Measurements from ENCODE around the gene PATZ1.
A peak's percentile ranks its signal among the peaks of the same experiment; 100 is the strongest.

Gene PATZ1

DNA sequence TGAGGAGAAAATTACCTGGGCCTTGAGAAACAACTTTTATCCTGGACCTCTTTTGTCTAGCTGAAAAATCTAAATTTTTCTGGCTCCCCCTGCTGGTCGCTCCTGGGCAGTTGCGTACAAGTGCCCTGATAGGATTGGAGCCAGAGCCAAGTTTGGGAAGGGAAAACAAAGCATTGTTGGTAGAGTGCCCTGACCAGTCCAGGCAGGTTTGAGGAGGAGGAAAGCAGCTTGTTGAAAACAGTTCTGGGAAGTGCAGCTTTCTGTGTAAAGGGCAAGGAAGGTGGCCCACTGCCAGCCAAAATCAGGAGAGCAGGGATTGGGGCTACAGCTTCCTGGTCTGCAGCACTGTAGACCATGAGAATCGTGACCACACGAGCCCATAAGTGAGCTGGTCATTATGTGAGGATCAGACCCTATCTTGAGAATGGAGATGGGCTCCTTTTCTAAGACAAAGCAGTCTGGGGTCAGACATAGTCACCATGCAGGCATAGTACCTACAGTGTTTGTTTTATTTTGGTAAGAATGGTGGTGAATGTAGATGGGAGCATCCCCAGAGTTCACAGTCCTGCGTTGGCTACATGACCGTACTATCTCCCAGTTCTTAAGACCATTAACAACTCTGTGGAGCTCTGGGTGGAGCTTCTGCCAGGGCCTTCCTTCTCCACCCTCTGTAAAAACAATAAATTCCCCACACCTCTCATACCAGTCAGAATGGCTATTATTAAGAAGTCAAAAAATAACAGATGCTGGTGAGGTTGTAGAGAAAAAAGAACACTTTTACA lies 32.6 kb downstream of the PATZ1 start:
- peak; percentile 31 for DNase-seq

- DNase-seq, result no peak
These were observed 38.0 kb downstream of the PATZ1 start for GRCh38 chr22:31308181-31308580.

- DNase-seq, result no peak
These were observed 41.0 kb downstream of the PATZ1 start for GRCh38 chr22:31305194-31305593.

DNA sequence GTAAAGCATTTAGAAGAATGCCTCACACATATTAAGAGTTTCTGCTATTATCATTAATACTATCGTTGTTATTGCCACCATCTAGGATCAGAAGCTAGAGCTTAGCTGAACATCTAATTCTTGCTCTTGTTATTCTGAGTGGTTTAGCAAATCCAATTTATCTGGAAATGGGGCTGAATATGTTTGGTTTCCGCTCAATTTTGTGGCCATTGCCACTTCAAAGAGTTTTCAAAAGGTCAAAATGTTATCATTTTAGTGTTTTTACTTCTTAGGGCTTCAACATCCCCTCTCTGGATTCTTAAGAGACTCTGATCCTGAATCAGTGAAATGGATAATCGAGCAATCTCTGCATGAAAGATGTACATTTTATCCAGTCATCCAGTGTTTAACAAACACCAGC lies 43.6 kb downstream of the PATZ1 start:
- DNase-seq, result no peak

- DNase-seq, result no peak
These were observed 44.1 kb downstream of the PATZ1 start for GRCh38 chr22:31302006-31302405.

- no peak for DNase-seq
These were observed 45.2 kb downstream of the PATZ1 start for GRCh38 chr22:31300896-31301295.

GRCh38 chr22:31295831-31296657 lies 50.1 kb downstream of the PATZ1 start:
- DNase-seq, result peak; percentile 53

DNA sequence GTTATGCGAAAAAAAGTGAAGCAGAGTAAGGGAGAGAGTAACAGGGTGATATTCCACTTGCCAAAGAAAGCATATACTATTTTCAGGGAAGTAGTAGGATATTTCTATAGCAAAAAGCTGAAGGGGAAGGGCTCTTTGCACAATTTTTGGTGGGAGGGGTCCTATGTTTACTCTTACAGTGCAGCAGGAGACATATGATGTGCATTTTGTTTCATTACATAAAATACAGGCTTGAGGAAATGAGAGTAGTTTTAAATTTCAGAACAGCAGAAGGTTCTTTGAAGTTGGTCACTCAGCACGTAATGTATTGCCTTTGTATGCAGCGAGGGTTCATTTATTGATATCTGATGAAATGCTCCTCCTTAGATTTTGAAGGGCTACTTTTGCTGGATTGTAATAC lies 50.8 kb downstream of the PATZ1 start:
- no peak for DNase-seq

GRCh38 chr22:31292236-31292989 lies 53.7 kb downstream of the PATZ1 start, which contains the start of gene PIK3IP1:
TSS of gene PIK3IP1 (minus strand) at chr22:31292488. CDS start at chr22:31292344, 144 bp downstream.
- DNase-seq, result peak; percentile 83

DNA sequence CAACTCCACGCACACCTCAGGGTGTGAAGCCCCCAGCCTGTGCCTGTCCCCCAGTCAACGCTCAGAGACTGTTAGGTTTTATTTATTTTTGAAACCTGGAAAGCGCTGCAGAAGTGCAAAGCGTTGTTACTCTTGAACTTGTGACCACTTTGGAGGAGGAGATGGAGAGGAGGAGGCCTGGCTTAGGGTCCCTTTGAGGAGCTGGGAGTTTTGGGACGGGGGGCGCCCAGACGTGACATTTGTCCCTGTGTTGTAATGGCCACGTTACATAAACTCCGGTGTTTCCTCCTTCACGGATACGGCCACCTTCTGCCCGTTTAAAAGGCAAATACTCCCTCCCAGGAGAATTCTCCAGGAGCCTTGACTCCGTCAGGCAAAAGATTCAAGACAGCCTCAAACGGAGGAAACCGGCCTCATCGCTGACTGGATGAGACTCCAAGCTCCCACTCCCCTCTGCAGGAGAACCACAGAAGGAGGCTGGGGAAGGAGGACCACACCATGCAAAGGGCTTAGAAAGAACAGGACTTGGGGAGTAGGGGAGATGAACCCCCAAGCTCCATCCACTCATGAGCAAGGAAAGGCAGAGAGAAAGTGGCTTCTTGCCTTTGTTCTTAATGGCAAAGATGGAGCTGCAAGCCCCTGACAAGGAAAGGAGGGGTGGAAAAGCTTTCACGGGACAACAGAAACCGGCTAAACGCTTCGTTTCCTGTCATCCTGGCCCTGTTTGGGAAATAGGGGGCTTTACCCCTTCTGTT lies 54.5 kb downstream of the PATZ1 start:
- no peak for DNase-seq

DNA sequence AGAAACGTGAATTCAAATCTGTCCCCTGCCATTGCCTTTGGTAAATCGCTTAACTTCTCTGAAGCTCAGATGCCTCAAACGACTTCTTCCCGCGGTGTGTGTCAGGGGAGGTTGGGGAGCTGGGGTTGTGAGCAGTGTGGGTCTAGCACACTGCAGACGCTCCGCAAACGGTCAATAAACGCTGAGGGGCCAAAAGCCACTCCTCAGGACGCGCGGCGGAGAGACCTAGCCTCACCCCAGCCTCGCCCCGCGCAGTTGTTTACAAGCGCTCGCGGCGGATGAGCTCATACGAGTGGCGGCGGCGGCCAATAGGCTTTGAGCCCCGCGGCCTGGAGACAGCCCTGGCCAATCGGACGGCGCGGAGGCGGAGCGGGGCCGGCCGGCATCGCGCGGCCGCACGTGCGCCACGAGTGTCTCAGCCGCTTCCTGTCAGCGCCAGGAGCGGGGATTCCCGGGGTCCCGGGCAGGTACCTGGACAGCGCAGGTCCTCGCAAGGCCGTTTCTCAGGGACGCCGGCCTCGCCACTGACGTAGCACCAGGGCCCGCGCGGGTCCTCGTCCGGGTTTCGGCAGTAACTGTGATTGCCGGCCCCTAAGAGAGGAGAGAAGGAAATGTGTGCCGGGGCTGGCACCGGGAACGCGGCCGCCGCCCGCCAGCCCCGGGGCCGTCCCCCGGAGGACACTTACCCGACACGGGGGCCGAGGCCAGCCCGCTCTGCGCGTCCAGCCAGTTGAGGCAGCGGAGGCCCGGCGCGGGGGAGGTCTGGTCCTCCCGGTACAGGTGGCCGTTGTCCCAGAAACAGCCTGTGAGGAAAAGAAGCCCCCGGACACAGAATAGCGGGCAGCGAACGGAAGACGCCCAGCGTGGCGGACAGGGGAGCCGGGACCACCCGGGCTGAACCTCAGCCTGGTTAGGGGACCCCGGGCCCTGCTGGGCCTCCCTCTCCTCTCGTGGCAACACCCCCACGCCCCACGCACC lies 55.4 kb downstream of the PATZ1 start:
- peak; percentile 86 for DNase-seq

- no peak for DNase-seq
These were observed 56.8 kb downstream of the PATZ1 start for GRCh38 chr22:31289344-31289743.

- DNase-seq, result no peak
These were observed 57.5 kb downstream of the PATZ1 start for GRCh38 chr22:31288496-31289240.

- no peak for DNase-seq
These were observed 58.2 kb downstream of the PATZ1 start for GRCh38 chr22:31287818-31288495.

DNA sequence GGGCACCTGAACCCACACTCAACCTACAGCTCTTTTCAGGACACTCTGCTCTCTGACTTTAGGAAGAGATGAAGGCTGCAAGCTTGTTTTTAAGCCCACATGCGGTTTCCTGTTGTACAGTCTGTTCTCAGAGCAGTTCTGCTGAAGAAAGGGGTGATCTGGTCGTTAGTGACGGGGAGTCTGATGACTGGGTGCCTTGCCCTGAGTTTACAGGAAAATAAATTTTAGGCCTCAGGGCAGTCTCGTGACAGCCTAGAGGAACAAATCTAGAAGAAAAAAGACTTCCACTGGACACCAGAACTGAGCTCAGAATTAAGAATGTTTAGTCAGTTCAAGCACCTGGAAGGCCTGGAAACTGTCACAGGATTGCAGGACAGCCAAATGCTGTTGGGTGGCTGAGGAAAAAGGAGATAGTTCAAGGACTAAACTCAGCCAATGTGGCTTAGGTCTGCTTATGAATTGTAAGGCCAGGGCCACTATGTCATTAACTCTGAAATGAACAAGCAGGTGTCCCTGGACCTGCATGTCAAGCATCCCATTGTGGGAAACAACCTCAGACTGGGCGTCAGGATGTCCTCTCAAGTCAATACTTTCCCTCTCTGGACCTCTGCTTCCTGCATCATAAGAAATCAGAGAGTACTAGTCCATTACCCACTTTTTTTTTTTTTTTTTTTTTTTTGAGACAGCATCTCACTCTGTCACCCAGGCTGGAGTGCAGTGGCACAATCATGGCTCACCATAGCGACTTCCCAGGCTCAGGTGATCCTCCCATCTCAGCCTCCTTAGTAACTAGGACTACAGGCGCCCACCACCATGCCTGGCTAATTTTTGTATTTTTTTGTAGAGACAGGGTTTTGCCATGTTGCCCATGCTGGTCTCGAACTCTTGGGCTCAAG lies 59.5 kb downstream of the PATZ1 start:
- no peak for DNase-seq

GRCh38 chr22:31284281-31285155 lies 61.6 kb downstream of the PATZ1 start:
- DNase-seq, result no peak

DNA sequence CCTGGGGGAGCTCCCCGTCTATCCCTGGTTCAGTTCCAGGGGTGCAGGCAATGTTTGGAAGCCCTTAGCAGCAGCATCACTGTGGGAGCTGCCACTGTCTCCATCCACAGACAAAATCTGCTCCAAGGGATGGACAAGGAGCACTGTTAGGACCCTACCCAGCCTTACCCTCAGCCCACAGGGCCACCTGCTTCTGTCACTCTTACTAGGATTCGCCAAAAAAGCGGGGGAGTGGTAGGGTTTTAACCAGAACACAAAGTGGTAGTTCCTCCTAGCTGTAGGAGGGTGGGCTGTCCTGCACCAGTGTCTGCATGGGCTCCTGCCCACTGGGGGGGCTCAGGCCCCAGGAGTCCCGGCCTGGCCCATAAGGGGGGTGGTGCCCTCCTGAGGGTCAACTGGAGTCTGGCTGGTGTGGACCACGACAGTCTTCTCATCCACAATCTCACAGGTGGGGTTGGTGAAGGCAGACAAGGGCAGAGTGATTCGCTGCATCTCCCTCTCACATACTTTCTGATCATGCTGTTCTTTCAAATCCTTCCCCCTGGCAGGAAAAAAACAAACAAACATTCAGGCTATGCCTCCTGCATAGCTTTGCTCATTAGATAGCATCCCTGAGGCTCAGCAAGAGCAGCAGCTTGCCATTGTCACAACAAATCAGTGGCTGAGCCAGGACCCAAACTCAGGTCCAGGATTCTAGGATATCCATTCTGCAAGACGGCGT lies 63.2 kb downstream of the PATZ1 start:
- DNase-seq, result no peak

All from kidney glomerular epithelial cell (primary cell).